Adipose tissue (tissue), 3 donors: ENCODE data around the gene NUPR1. TPM values are rescaled to one million over a fixed set of nuclear protein-coding genes. Genes with fewer than 3 reads are reported as not detected.
A peak's percentile ranks its signal among the peaks of the same experiment; 100 is the strongest.
"Not testable (repeated sequence)": the region's sequence is repeated elsewhere in the genome, so short reads cannot be mapped to it uniquely, and the experiment has no call there.

Source experiments
- H3K27ac ChIP-seq: one replicate; pipeline ENCODE4 v1.5.1; 2013; ENCODE audit warnings: low read depth, low read length
- WGBS, 3 donors: extraction: QIAGEN DNeasy Blood & Tissue Kit; methylation state at CpG; one replicate each; pipeline ENCODE4 v1.1.7; 2013; 5-methylcytosine and 5-hydroxymethylcytosine counted together
- polyA plus RNA-seq, 3 donors: library from polyadenylated mRNA; stranded (reverse); fragments of 200-250 nt; gene quantifications; one replicate each; pipeline ENCODE4 v1.2.3, GENCODE V29; 2013
- donor health status: healthy with polysubstance abuse.
- donor health status: Bipolar disorder and iron deficiency.
- donor health status: healthy.

Gene NUPR1
- polyA plus RNA-seq, 3 donors = 157 to 190 (median 189) TPM

DNA sequence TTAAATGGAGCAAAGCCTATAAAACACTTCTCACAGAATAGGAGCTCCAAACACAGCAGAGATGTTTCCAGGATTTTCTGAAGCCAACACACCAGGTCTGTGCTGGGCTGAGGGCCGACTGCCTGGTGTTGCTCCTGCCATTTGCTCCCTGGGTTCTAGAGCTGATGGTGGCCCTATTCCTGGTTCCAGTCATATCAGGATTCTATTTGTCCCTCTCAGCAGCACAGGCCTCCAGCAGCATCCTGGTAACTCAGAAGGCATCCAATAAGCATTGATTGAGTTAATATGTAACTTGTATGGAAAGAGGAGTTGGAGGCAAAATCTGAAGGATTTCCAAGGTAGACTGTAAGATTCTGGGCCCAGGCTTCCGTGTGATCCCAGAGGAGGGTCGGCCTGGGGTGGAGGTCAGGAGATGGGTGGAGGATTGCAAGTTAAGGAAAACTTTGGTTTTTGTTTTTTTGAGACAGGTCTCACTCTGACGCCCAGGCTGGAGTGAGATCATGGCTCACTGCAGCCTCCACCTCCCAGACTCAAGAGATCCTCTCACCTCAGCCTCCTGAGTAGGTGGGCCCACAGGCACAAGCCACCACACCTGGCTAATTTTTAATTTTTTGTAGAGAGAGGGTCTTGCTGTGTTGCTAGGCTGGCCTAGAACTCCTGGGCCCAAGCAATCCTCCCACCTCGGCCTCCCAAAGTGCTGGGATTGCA, 5.7 kb downstream of the NUPR1 start:
- WGBS, 3 donors = 50 to 87% (median 75%) methylated on average over 5 of the region's 5 CpGs
- peak overlapping the region; percentile 19 for H3K27ac ChIP-seq

DNA sequence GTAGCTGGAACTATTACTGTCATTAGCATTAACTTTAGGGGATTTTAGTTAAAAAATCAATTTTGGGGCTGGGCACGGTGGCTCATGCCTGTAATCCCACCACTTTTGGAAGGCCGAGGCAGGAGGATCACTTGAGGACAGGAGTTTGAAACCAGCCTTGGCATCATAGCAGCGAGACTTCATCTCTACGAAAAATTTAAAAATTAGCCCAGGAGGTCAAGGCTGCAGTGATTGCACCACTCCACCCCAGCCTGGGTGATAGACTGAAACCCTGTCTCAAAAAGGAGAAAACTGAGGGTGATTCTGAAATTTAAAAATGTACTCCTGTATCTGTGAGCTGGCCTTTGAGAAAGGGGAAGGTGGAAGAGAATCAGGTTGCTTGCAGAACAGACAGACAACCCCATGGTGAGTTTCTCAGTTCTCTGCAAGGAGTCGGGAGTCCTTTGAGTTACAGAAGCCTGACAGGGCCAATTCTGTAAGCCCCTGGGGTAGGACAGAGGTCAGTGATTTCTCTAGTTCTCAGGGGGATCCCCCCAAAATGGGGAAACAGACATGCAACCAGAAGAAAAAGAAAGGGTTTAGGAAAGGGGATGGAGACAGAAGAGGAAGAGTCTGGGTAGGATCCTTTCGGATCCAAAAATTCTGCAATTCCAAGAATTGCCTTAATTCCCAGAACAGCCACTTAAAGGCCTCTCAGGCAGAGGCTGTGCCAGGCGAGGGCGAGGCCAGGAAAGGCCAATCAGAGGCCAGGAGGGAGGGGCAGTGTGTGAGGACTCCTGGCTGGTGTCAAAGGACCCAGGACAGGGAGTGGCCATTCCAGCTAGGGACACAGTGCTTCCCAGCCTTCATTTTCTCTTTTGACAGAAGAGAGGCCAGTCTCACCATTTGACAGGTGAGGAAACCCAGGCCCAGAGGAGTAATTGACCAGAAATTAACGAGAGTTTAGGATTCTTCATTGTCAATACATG, 6.7 kb downstream of the NUPR1 start:
- WGBS, 3 donors = 38 to 65% (median 57%) methylated on average over 9 of the region's 9 CpGs
- H3K27ac ChIP-seq = no peak overlapping the region

DNA sequence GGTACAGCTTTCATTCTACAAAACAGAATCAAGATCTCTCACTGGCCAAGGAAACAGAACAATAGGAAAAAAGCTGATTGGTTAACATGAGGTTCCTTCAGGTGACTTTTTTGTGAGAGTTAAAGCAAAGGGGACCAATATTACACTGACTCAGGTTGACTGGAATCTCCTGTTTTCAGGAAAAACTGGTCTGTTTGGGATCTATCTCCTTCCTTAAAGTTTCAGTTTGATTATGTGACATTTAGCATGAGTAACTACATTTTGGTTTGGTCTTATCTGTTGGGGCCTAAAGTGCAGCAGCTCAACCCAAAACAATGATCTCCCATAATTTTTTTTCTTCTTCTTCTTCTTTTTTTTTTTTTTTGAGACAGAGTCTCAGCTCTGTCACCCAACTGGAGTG, 9.7 kb downstream of the NUPR1 start:
- H3K27ac ChIP-seq = no peak overlapping the region

GRCh38 chr16:28528463-28528867, 10.3 kb downstream of the NUPR1 start:
- H3K27ac ChIP-seq = no peak overlapping the region

DNA sequence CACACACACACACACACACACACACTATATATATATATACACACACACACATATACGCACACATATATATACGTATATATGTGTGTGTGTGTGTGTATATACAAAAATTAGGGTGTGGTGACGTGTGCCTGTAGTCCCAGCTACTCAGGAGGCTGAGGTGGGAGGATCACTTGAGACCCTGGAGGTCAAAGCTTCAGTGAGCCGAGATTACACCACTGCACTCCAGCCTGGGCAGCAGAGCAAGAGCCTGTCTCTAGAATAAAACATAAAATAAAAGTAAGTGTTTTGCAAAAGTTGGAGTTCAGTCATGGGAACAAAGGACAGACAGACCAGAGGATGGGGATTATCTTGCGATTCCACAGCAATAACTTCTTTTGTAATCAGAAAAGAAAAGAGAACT, 10.8 kb downstream of the NUPR1 start:
- no peak overlapping the region for H3K27ac ChIP-seq
- 44 to 86% (median 79%) methylated on average over 5 of the region's 5 CpGs for WGBS, 3 donors

More at GRCh38 chr16:28528463-28528867, 10.3 kb downstream of the NUPR1 start:
- WGBS, 3 donors = 27 to 88% (median 78%) methylated on average over 5 of the region's 5 CpGs

DNA sequence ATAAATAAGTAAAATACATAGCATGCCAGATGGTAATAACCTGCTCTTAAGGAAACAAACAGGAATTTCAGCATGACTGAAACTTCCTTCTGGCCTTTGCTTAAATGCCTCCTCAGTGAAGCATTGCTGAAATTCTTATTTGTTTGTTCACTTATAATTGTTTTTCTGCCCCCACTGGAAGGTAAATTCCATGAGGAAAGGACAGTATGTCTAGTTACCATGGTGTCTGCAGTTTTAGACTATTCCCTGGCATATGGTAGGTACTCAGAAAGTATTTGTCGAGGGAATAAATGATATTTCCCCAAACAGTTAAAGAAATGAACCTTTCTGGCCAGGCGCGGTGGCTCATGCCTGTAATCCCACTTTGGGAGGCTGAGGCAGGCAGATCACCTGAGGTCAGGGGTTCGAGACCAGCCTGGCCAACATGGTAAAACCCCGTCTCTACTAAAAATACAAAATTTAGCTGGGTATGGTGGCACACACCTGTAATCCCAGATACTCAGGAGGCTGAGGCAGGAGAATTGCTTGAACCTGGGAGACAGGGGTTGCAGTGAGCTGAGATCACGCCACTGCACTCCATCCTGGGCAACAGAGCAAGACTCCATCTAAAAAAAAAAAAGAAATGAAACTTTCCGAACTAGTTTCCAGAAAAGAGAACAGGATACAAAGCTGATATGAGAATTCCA, 11.5 kb downstream of the NUPR1 start:
- WGBS, 3 donors = 89 to 92% (median 90%) methylated on average over 7 of the region's 7 CpGs
- H3K27ac ChIP-seq = not testable (repeated sequence)

DNA sequence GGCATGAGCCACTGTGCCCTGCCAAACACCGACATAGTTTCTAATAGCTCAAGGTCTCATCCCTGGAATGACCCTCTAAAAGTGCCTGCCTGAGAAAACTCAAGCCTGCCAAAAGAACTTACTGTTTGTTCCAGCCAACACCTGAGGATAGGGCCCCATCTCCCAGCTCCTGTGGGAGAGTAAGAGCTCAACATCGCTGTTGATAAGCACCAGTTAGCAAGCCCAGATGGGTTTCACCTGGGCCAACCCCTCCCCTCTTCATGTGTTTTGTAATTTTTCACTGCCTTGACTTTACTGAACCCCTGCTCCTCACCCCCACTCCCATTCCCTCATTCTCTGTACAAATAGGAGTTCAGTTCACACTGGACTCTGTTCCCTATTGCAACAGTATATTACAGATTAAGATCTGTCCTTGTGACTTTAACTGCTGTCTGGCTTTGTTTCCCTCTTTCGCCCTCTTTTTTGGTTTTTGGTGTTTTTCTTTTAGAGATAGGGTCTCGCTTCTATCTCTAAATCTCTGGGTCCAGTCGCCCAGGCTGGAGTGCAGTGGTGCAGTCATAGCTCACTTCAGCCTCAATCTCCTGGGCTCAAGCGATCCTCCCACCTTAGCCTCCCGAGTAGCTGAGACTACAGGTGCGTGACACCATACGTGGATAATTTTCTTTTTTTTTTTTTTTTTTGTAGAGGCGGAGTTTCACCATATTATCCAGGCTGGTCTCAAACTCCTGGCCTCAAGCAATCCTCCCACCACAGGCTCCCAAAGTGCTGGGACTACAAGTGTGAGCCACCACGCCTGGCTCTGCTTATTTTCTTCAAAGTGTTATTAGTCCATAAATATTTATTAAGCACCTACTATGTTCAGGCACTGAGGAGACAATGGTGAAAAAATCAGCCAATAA, 12.3 kb downstream of the NUPR1 start:
- 58 to 91% (median 88%) methylated on average over 11 of the region's 11 CpGs for WGBS, 3 donors
- no peak overlapping the region for H3K27ac ChIP-seq

DNA sequence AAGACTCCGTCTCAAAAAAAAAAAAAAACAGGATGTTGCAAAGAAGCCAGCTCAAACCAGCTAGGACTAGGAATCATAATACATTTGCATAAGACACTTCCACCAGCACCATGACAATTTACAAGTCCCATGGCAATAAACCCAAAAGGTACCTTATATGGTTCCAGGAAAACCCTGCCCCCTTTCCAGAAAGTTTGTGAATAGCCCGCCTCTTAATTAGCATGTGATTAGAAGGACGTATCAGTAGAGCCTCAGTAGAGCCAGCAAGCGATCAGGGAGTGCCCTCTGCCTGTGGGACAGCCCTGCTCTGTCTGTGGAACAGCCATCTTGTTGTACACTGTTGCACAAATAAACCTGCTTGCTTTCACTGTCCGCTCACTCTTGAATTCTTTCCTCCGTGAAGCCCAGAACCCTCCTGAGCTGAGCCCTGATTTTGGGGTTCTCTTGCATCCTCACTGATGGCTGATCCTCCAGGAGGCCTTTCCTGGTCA, 14.0 kb downstream of the NUPR1 start:
- no peak overlapping the region for H3K27ac ChIP-seq
- 66 to 75% (median 74%) methylated on average over 6 of the region's 6 CpGs for WGBS, 3 donors

GRCh38 chr16:28522792-28523191, 16.0 kb downstream of the NUPR1 start:
- H3K27ac ChIP-seq = no peak overlapping the region
- 81 to 86% (median 84%) methylated on average over 11 of the region's 11 CpGs for WGBS, 3 donors

GRCh38 chr16:28521436-28521835, 17.3 kb downstream of the NUPR1 start:
- no peak overlapping the region for H3K27ac ChIP-seq
- WGBS, 3 donors = 91 to 93% (median 92%) methylated on average over 6 of the region's 6 CpGs

- WGBS, 3 donors = 73 to 83% (median 76%) methylated on average over 7 of the region's 7 CpGs
- H3K27ac ChIP-seq = no peak overlapping the region
Observed at GRCh38 chr16:28520672-28521071, 18.1 kb downstream of the NUPR1 start.

DNA sequence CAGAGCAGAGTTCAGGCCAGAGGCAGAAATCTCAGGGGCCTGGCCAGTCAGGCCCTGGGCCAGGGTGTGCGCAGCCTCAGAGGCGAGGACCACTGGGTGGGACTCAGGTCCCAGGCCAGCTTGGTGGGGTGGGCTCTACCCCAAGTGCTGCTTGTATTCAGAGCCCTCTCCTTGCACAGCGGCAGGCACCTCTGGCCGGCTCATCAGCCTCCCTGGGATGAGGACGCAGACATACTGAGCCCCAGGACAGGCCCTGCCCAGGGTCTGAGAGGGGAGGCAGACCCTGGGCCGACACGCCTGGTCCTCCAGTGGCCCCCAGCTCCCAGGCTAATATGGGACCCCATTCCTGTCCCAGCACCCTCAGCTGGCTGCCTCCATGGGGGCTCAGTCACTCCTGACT, 24.5 kb downstream of the NUPR1 start:
- no peak overlapping the region for H3K27ac ChIP-seq
- WGBS, 3 donors = 85 to 91% (median 86%) methylated on average over 5 to 7 of the region's 7 CpGs

DNA sequence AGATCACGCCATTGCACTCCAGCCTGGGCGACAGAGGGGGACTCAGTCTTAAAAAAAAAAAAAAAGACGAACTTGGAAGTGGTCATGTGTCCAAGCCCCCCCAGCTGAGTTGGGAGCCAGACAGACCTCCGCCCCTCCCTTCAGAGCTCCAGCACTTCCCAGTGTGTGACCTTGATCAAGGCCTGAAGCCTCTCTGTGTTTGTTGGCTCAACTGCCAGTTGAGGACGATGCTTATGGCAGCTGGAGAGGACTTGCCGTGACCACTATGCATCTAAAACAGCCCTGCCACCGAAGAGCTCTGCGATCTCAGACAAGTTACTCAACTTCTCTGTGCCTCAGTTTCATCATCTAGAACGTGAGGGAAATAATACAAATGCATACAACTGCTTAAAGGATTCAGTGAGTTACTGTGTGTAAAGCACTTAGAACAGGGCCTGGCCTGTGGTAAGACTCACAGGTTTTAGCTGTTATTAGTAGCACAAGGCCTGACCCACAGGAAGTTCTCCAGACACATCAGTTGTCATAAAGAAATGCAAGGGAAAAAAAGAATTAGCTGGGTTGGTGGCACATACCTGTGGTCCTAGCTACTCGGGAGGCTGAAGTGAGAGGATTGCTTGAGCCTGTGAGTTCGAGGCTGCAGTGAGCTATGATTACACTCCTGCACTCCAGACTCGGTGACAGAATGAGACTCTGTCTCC, 25.1 kb downstream of the NUPR1 start:
- WGBS, 3 donors = 76 to 85% (median 81%) methylated on average over 12 of the region's 12 CpGs
- no peak overlapping the region for H3K27ac ChIP-seq

DNA sequence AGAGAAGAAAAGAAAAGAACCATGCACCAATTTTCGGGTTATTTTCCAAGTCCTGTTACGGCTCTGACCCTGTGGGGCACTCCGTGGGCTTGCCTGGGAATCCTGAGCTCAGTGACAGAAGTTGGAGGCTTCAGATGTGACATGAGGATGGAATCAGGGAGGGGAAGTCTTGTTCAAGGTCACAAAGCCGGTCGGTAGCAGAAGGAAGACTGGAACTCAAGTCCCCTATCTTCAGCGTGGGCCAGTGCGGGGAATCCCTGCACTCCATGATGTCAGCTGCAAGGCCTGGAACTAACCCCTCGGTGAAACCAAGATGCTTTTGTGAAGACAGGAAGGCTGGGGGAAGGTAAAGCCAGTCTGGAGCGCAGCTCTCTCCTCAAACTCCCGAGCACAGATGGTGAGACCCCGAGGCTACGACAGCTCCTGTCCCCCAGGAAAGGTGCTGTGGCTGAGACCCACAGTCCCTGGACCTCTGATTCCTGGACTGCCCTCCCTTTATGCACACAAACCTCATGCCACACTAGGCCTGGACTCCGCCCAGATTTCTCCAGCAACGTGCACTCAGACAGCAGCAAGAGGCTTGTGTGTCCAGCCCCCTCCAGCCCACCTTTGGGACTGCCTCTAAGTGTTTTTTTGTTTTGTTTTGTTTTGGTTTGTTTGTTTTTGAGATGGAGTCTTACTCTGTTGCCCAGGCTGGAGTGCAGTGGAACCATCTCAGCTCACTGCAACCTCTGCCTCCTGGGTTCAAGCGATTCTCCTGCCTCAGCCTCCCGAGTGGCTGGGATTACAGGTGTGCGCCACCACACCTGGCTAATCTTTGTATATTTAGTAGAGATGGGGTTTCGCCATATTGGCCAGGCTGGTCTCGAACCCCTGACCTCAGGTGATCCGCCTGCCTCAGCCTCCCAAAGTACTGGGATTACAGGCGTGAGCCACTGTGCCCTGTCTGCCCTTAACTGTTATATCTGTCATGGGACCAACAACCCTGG, 26.7 kb downstream of the NUPR1 start:
- WGBS, 3 donors = 85 to 89% (median 88%) methylated on average over 21 of the region's 21 CpGs
- no peak overlapping the region for H3K27ac ChIP-seq

DNA sequence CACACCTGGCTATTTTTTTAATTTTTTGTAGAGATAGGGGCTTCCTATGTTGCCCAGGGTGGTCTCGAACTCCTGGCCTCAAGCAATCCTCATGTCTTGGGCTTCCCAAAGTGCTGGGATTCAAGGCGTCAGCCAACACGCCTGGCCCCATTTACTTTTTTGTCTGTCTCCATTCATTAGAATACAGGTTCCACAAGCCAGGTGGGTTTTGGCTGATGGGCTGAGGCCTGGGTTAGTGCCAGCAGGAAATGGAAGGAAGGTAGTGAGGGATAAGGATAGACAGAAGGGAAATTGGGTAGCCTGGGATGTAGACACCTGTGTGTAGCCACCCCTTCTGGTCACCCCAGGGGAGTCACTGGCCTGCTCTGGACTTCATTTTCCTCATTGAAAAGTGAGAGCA, 27.7 kb downstream of the NUPR1 start:
- WGBS, 3 donors = 88 to 93% (median 90%) methylated on average over 3 of the region's 3 CpGs
- H3K27ac ChIP-seq = no peak overlapping the region

DNA sequence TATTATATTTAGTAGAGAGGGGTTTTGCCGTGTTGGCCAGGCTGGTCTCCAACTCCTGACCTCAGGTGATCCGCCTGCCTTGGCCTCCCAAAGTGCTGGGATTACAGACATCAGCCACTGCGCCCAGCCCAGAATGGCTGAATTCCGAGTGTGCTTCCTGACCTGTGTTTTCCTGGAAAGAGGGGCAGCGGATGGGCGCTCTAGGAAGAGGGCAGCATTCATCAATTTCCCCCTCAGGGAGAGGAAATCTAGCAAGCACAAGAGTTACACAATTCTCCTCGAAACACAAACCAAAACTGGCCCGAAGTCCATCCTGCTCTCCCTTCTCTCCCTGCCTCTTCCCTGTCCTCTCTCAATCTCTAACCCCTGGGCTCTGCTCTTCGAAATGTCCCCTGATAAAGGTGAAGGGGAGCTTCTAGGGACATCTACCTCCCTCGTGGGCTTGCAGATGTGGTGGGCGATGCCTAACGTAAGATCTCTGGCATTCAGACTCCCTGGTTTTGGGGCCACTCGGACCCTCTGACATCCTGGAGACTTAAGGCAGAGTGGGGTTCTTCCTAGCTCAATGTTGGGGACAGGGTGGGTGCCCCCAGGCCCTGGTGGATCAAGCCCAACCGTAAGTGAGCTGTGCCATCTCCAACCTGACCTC, 33.2 kb downstream of the NUPR1 start:
- no peak overlapping the region for H3K27ac ChIP-seq
- 50 to 65% (median 53%) methylated on average over 14 of the region's 14 CpGs for WGBS, 3 donors
